GM12872 (cell line): ENCODE measurements around the gene TNS2.

Experiments
- CTCF ChIP-seq: IDR thresholded peaks from 3 replicates; pipeline ENCODE4 v1.5.1; 2011; ENCODE audit warnings: low read depth, mild to moderate bottlenecking, low read length, moderate library complexity; ENCODE audit not compliant: insufficient read depth

The TNS2 gene, protein sequence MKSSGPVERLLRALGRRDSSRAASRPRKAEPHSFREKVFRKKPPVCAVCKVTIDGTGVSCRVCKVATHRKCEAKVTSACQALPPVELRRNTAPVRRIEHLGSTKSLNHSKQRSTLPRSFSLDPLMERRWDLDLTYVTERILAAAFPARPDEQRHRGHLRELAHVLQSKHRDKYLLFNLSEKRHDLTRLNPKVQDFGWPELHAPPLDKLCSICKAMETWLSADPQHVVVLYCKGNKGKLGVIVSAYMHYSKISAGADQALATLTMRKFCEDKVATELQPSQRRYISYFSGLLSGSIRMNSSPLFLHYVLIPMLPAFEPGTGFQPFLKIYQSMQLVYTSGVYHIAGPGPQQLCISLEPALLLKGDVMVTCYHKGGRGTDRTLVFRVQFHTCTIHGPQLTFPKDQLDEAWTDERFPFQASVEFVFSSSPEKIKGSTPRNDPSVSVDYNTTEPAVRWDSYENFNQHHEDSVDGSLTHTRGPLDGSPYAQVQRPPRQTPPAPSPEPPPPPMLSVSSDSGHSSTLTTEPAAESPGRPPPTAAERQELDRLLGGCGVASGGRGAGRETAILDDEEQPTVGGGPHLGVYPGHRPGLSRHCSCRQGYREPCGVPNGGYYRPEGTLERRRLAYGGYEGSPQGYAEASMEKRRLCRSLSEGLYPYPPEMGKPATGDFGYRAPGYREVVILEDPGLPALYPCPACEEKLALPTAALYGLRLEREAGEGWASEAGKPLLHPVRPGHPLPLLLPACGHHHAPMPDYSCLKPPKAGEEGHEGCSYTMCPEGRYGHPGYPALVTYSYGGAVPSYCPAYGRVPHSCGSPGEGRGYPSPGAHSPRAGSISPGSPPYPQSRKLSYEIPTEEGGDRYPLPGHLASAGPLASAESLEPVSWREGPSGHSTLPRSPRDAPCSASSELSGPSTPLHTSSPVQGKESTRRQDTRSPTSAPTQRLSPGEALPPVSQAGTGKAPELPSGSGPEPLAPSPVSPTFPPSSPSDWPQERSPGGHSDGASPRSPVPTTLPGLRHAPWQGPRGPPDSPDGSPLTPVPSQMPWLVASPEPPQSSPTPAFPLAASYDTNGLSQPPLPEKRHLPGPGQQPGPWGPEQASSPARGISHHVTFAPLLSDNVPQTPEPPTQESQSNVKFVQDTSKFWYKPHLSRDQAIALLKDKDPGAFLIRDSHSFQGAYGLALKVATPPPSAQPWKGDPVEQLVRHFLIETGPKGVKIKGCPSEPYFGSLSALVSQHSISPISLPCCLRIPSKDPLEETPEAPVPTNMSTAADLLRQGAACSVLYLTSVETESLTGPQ (N-terminal part only)

DNA sequence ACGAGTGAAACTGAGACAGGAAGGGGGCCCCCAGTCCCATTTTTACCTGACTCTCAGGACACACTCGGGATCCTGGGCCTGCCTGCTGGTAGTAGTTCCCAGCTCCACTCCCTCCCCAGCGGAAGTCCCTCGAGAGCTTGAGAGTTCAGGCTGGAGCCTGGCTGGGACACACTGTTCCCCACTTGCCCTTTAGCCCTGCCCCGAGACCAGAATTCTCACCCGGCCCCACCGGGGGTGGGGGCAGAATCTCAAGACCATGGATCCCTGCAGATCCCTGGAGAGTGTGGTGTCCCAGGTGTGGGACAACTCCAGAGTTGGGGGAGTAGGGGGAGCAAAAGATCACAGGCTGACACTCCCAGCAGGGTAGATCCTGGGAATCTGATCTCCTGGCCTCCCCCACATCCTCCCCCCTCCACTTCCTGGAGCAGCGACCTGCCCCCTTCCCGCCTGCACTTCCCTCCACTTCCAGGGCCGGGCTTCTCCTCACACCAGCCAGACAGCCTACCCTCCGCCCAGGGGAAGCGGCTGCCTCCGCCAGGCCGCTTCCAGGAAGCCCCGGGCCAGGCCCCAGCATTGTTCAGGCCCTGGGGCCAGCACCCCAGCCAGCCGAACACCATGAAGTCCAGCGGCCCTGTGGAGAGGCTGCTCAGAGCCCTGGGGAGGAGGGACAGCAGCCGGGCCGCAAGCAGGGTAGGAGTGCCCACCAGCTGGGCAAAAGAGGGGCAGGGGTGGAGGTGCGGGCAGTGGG is at the start of gene TNS2:
TSS of gene TNS2 (plus strand) at position 495 of the 748 bp plus-strand sequence. CDS start at position 616, 121 bp downstream.
- no peak for TF ChIP-seq CTCF

DNA sequence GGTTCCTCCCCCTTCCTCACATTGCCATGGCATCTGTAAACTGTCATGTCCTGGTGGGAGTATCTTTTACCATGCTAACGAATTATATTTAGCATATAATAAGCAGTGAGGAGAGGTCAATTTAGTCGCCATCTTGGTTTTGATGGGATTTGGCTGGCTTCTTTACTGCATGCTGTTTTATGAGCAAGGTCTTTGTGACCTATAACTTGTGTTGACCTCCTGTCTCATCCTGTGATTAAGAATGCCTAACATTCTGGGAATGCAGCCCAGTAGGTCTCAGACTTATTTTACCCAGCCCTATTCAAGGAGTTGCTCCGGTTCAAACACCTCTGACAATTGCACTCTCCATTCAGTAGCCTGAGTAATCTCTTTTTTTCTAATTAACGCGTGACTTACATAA is 45.7 kb upstream of the TNS2 start:
- no peak for TF ChIP-seq CTCF

GRCh38 chr12:53004582-53004981 is 45.3 kb upstream of the TNS2 start:
- TF ChIP-seq CTCF = no peak

- TF ChIP-seq CTCF = no peak
Measured at GRCh38 chr12:53005215-53005985, 44.5 kb upstream of the TNS2 start.

DNA sequence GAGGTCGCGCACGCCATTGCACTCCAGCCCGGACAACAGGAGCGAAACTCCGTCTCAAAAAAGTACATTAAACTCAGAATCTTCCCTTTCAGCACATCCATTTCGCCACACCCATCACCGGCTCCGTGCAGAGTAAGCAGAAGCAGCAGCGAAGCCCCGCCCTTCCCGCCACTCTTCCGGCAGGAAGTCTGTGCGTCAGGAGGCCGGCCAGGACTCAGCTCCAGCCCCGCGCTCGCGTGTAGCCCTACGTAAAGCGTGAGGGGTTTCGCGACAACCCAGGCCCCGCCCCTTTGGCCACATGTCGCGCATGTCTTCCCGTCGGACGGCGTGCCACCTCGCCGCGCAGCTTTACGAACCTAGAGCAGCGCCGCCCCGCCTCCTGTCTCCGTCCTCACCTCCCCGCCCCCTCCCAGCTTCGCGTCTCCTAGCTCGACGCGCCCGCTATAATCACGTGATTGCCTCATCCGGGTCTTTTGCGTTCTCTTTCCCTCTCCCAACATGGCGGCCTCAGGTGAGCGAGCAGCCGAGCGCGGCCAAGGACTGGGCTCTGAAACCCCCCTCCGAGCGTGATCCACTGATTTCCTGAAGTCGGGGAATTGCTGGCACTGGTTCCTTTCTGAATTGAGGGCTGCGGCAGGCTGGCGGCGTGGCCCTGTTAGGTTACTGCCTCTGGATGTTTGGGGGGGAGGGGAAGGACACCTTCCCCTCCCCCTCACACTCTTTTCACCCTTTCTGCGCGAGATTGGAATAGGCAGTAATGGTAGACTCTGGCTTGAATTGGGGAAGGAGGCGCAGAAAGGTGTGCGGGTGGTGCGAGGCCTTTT is 43.7 kb upstream of the TNS2 start, which contains the start of gene EIF4B:
TSS of gene EIF4B (plus strand) at position 471 of the 824 bp plus-strand sequence. CDS start at position 499, 28 bp downstream.
- TF ChIP-seq CTCF = no peak
